Activated T-cell treated with anti-CD3 and anti-CD28 coated beads, Interleukin-2, amount 50 U/mL, for 4 hours (primary cell): Measurements from ENCODE around the gene MRPS18B. TPM values are rescaled to one million over a fixed set of nuclear protein-coding genes. Genes with fewer than 3 reads are reported as not detected.
"Not testable (repeated sequence)": the region's sequence is repeated elsewhere in the genome, so short reads cannot be mapped to it uniquely, and the experiment has no call there.

Experiments
- ATAC-seq, 2 donors: fragments of 200-7000 bp; cut with Tn5 transposase; one replicate each; pipeline ENCODE4 v1.10.0; 2021
- DNase-seq: peaks from one replicate; pipeline ENCODE4 v3.0.0-alpha.2; 2020
- H3K27me3 Mint-ChIP-seq: one replicate; pipeline ENCODE4 v1.8.0; 2021; ENCODE audit warnings: low read depth, mixed read lengths
- H3K36me3 Mint-ChIP-seq: one replicate; pipeline ENCODE4 v1.8.0; 2022; ENCODE audit warnings: mixed read lengths; ENCODE audit not compliant: insufficient read depth
- H3K4me1 Mint-ChIP-seq: one replicate; pipeline ENCODE4 v1.8.0; 2021; ENCODE audit warnings: low read depth, mixed read lengths
- H3K4me3 Mint-ChIP-seq: one replicate; pipeline ENCODE4 v1.8.0; 2021; ENCODE audit warnings: mild to moderate bottlenecking, moderate library complexity, mixed read lengths
- H3K9me3 Mint-ChIP-seq: one replicate; pipeline ENCODE4 v1.8.0; 2021; ENCODE audit warnings: mixed read lengths
- total RNA-seq, 3 donors: library from RNA; stranded (reverse); gene quantifications; one replicate each; pipeline ENCODE4 v1.2.1, GENCODE V29; 2021

Gene MRPS18B
- total RNA-seq, 3 donors from 2014 or later, result 98.6 to 108 (median 103) TPM

DNA sequence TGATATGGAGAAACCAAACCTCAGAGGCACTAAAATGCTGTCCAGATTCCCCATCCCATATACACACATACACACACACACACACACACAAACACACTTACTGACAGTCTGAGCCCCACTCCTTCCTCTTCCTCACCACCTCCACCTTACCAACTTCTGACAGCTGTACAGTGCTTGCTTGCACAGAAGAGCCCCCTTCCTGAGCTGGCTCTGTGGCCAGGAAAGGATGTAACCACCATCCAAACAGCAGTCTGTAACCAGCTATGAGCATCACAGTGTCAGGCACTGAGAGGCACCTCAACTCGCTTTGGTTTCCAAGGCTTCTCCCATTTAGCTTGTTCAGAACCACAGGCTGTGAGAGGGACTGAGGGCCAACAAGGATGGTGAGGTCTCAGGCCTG is 23.4 kb downstream of the MRPS18B start:
- Mint-ChIP-seq H3K9me3 (no peaks in the 10 kb centered on the region), H3K4me1 (peaks cover 23% of the 10 kb centered on the region)
- ATAC-seq, result no peak

DNA sequence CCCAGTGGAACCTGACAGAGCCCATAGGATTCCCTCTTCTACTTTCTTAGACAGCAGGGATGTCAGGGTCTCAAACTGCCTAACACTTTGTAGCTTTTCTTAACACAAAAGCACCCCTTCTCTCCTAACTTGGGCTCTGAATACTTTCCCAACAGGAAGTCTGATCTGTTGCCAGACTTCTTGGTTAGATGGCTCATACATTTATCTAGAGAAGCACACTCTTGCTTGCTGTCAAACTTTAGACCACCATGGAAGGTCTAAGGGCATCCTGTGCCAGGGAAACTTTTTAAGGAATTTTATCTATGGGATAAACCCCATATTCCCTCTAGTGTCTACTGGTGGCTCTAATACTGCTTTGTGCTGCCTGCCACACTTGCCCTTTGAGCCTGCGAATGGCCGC is 26.0 kb downstream of the MRPS18B start:
- Mint-ChIP-seq H3K4me1 (peaks cover 37% of the 10 kb centered on the region), H3K4me3 (no peak overlapping the region), H3K36me3 (peaks cover 16% of the 10 kb centered on the region), H3K9me3 (no peaks in the 10 kb centered on the region), H3K27me3 (no peaks in the 10 kb centered on the region)
- ATAC-seq (no peak), DNase-seq (no peak)

More for the DNA sequence above, 23.4 kb downstream of the MRPS18B start:
- H3K36me3 Mint-ChIP-seq, result peaks cover 17% of the 10 kb centered on the region
- H3K27me3 Mint-ChIP-seq, result no peaks in the 10 kb centered on the region
- DNase-seq, result no peak
- H3K4me3 Mint-ChIP-seq, result no peak overlapping the region

DNA sequence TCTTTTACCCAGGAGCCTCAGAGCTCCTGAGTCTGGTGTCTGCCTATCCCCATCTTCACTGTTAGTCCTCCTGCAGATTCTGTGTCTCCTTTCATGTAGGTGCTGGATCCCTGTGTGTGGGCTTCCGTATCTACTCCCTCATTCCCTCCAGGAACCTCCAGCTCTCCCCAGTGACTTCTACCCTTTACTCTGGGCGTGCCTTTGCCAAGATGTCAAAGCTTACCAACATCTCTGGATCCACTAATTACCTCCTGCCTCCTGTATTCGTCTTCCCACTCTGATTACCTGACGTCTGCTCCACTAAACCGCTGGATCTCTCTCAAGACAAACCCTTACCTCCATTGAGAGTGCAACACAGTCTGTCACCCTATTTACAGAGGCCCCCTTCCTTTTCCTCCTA is 27.1 kb downstream of the MRPS18B start:
- no peaks in the 10 kb centered on the region for H3K27me3 Mint-ChIP-seq
- no peaks in the 10 kb centered on the region for H3K9me3 Mint-ChIP-seq
- peaks cover 38% of the 10 kb centered on the region for H3K4me1 Mint-ChIP-seq
- ATAC-seq (no peak), DNase-seq (no peak)
- no peak overlapping the region for H3K4me3 Mint-ChIP-seq
- H3K36me3 Mint-ChIP-seq, result peaks cover 16% of the 10 kb centered on the region

DNA sequence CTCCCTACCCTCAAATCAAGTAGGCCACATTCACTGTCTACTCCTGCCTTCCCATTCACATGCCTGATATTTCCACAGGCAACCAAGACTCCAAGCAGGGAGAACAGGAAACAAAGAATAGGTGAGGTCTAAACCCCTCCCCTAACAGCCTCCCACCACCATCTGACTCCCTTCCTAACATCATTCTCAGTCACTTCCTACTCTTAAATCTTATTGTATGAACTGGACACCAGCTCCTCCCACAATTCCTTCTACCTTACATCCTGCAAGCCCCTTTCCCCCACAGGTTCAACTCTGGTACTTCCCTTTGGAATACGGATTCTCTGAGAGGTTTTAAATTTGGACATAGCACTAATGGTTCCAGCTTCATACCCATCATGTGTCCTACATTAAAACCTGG is 28.3 kb downstream of the MRPS18B start:
- H3K36me3 Mint-ChIP-seq, result peaks cover 13% of the 10 kb centered on the region
- ATAC-seq, result no peak
- H3K9me3 Mint-ChIP-seq, result no peaks in the 10 kb centered on the region
- H3K4me3 Mint-ChIP-seq, result peak overlapping the region; percentile 87
- H3K27me3 Mint-ChIP-seq, result no peaks in the 10 kb centered on the region
- DNase-seq, result no peak
- H3K4me1 Mint-ChIP-seq, result peaks cover 31% of the 10 kb centered on the region

DNA sequence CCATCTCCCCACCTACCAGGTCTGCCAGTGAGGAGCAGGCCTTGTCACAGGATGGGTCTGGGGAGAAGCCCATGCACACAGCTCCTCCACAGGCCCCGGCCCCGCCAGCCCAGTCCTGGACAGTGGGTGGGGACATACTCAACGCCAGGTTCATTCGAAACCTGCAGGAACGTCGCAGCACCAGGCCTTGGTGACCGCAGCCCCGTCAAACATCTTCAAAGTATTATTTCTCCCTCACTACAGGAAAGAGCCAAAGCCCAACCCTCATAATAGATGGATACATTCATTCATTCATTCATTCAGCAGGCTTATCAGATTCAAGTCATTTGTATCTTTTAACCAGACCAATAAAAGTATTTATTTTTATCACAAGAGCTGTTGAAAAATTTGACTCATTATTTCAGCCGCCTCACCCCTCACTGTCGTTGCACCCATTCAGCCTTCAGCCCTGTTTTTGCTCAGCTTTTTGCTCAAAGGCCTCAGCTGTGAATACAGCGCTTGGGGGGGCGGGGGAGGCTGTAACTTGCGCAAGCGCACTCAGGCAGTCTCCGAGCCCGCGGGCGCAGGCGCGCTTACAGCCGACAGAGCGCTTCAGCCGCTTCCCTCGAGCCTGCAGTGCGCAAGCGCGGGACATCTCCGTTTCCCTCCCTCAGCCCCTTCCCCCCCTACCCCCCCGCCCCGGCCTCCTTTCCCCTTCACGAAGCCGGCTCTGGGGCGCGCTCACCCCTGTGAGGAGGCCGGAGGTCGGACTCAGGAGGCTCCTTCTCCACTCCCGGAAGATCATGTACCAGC is 29.0 kb downstream of the MRPS18B start, which contains the start of gene C6orf136:
Gene C6orf136 (plus strand): TSS at position 684 of the 792 bp plus-strand sequence. CDS start 99 bp downstream, at position 783.
- DNase-seq, result peak; percentile 93
- no peaks in the 10 kb centered on the region for H3K27me3 Mint-ChIP-seq
- H3K4me3 Mint-ChIP-seq, result peak within 1 kb of the TSS; percentile 87
- ATAC-seq, result peak; percentile 77 to 80
- H3K9me3 Mint-ChIP-seq, result no peaks in the 10 kb centered on the region
- peaks cover 11% of the 10 kb centered on the region for H3K36me3 Mint-ChIP-seq
- H3K4me1 Mint-ChIP-seq, result peaks cover 26% of the 10 kb centered on the region

DNA sequence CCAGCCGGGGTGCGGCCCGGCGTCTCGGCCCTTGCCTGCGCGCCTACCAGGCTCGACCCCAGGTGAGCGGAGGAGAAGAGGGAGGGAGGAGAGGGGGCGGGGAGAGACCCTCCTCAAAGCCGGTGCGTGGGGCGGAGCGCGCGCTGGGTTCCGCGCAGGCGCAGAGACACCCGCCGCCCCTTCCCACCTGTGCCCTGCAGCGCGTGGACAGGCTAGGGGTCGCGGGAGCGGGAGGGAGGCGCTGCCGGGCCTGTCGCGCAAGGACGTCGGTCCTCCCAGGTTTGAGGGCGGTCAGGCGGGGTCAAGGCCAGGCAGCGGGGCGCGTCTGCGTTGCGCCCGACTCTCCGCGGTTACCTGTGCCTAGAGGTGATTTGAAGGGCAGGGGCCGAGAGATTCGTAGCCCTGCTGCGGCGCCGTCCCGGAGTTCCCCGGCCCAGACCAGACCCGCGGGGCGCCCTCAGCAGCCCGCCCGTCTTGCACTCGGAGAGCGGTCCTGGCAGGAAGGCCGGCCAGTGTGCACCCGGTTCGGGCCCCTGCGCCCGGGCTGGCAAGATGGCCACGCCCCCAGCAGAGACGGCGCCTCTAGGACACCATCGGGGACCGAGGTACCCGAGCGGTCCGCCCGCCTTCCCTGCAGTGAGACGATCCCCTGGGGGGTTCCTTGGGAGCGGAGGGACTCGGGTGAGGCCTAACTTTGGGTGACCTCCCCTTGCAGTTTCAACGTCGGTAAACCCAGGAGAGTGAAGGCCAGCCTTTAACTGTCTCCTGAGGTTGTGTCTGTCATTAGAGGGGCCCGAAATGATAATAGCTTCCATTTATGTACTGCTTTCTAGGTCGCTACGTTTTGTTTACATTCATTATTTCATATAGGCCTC is 29.8 kb downstream of the MRPS18B start:
- peaks cover 13% of the 10 kb centered on the region for H3K36me3 Mint-ChIP-seq
- no peaks in the 10 kb centered on the region for H3K27me3 Mint-ChIP-seq
- ATAC-seq, result peak; percentile 80 to 84

DNA sequence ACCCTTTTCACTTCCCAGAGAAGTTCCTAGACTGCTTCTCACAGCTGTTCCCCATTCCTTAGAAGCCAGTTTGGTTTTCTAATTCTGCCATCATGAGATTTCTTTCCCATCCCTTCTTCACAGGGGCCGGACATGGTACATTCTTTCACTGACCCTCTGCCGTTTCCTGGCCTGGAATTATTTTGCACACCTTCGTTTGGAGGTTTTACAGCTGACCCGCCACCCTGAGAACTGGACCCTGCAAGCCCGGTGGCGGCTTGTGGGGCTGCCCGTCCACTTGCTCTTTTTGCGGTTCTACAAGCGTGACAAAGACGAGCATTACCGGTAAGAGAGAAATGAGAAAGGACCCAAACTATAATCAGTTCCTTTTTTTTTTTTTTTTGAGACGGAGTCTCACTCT is 33.5 kb downstream of the MRPS18B start:
- H3K4me1 Mint-ChIP-seq, result peaks cover 15% of the 10 kb centered on the region
- H3K36me3 Mint-ChIP-seq, result peaks cover 26% of the 10 kb centered on the region
- ATAC-seq (no peak), DNase-seq (no peak)
- H3K27me3 Mint-ChIP-seq, result no peaks in the 10 kb centered on the region
- H3K9me3 Mint-ChIP-seq, result no peaks in the 10 kb centered on the region
- no peak overlapping the region for H3K4me3 Mint-ChIP-seq

More for the DNA sequence above, 29.8 kb downstream of the MRPS18B start:
- DNase-seq, result peak; percentile 69
- Mint-ChIP-seq H3K4me3 (peak overlapping the region; percentile 87), H3K9me3 (no peaks in the 10 kb centered on the region), H3K4me1 (peaks cover 24% of the 10 kb centered on the region)

DNA sequence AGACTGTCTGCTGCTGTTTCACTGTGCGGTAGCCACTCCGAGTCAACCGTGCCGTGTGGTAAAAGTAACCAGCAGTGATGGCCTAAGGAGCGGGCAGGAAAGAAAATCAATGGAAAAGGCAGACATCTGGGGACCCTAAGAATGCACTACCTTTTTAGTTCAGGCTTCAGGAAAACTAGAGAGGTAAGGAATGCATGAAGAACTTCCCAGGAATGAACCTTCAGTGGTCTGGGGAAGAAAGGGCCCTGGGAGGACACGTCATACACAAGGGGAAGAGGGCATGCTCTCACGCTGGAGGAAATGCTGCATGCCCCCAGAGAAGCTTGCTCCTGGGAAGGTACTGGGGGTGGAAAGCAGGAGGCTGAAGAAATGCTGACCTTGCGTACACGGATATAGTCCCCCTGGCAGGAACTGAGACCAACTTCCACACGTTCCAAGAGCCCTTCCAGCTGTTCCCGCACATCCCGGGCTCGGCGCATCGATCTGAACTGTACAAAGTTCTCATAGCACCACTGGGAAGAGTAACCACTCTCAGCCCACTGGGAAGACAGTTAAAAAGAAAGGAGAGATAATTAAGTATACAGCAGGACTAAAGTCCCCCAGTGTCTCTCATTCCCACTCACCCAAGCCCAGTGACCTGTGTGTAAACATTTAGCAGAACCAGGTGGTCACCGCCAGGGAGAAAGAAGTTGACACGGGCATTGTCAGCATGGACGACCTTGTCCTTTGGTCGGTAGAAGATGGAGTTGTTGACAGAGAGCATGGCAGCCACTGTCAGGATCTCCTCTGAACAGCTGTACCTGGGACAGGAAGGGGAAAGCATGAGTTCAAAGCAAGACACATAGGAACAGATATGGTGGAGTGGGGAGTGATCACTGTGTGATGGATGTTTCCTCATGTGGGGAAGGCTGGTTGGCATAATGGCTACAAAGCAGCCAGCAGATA is 37.4 kb downstream of the MRPS18B start:
- Mint-ChIP-seq H3K4me1 (no peaks in the 10 kb centered on the region), H3K4me3 (no peak overlapping the region), H3K36me3 (peaks cover 44% of the 10 kb centered on the region), H3K27me3 (no peaks in the 10 kb centered on the region), H3K9me3 (no peaks in the 10 kb centered on the region)
- ATAC-seq (no peak), DNase-seq (no peak)

DNA sequence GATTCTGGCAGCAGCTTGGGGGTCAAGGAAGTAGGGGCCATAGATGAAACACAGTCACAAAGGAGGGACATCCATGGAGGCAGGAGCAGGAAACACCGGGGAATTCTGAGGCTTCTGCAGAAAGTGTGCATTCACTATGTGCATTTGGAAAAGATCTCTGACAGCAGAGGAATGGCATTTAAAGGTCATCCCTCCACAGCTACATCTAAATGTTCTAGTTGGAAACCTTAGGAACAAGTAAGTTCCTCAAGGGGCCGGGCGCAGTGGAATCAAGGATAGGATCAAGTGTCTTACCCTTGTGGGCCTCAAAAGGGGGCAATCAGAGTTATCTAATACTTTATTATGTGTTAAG is 38.1 kb downstream of the MRPS18B start:
- Mint-ChIP-seq H3K9me3 (no peaks in the 10 kb centered on the region), H3K36me3 (peaks cover 46% of the 10 kb centered on the region), H3K27me3 (no peaks in the 10 kb centered on the region), H3K4me1 (no peaks in the 10 kb centered on the region), H3K4me3 (no peak overlapping the region)
- ATAC-seq (no peak), DNase-seq (no peak)

DNA sequence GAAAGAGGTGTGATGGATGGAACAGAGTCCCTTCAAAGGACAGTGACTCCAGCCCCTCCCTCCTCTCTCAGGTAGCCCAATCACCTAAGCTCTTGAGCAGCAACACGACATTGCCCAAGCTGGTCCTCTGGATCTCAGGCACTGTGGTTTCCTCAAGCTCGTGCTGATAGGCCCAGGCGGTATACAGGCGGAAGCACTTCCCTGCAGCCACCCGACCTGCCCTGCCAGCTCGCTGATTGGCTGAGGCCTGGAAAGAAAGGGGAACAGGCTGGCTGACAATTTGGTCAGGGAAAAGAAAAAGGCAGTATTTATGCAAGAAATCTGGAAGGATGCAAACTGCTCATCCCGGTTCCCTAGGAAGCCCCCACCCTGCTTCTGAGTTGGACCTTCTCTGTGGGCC is 38.9 kb downstream of the MRPS18B start:
- DNase-seq, result no peak
- Mint-ChIP-seq H3K36me3 (peaks cover 46% of the 10 kb centered on the region), H3K27me3 (no peaks in the 10 kb centered on the region), H3K9me3 (no peaks in the 10 kb centered on the region), H3K4me1 (no peaks in the 10 kb centered on the region), H3K4me3 (no peak overlapping the region)
- no peak for ATAC-seq

DNA sequence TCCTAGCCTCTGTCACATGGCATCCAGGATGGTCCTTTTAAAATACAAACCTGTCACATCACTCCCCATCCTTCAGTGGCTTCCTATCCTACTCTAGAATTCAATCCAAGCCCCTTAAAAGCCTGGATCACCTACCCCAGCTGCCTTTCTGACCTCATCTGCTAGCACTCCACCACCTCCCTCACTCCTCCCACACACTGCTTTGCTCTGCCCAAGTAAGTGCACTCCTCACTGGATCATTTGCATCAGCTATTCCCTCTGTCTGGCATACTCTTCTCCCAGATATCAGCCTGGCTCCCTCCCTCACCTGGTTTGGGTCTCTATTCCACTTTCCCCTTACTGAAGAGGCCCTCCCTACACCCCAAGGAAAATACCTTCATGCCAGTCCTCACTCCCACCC is 39.8 kb downstream of the MRPS18B start:
- Mint-ChIP-seq H3K27me3 (no peaks in the 10 kb centered on the region), H3K4me3 (no peak overlapping the region), H3K4me1 (no peaks in the 10 kb centered on the region), H3K9me3 (no peaks in the 10 kb centered on the region), H3K36me3 (peaks cover 50% of the 10 kb centered on the region)
- no peak for DNase-seq
- no peak for ATAC-seq

DNA sequence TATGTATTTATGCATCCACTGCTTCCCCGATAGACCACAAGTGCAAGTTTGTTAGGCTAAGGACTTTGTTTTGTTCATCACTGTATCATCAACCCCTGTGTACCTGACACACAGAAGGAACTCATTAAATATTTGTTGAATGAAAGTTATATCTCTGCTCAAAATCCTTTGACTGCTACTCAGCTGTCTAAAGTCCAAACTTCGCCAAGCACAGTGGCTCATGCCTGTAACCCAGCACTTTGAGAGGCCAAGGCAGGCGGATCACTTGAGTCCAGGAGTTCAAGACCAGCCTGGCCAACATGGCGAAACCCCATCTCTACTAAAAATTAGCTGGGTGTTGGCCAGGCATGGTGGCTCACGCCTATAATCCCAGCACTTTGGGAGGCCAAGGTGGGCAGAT is 40.3 kb downstream of the MRPS18B start:
- DNase-seq, H3K27me3 Mint-ChIP-seq, ATAC-seq, H3K4me3 Mint-ChIP-seq, H3K4me1 Mint-ChIP-seq, H3K9me3 Mint-ChIP-seq: not testable (repeated sequence)
- peaks cover 53% of the 10 kb centered on the region for H3K36me3 Mint-ChIP-seq

DNA sequence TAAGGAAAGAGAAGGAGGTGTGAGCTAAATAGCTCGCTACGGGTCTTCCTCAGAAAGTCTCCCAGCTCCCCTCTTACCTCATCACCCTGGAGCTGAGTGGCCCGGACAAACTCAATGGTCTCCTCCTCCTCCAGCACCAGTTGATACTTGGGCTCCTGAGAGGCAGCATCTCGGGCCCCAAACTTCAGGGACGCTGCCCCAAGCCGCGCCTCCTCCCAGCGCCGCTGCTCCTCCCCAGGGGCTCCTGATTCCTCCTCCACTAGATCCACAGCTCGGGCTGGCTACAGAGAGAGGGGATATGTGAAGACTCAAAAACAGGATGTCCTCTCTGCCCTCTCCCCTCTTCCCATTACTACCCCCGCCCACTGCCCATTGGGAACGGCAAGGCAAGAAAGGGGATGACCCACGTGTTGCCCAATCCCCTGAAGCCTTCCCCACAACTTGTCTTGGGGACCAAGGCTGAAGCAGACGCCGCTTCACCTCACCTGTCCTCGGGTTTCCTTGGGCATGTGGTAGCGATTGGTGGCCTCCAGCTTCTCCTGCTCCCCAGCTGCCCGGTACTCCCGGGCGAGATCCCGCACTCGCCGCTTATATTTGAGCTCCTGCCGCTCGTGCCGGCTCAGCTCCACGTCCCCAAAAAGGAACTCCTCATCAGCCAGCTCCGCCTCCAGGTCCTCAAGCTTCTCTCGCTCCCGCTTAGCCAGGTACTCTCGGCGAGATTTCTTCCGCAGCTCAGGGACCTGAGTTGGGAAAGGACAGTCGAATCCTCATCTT is 47.5 kb downstream of the MRPS18B start:
- Mint-ChIP-seq H3K36me3 (peaks cover 48% of the 10 kb centered on the region), H3K4me1 (peaks cover 10% of the 10 kb centered on the region), H3K27me3 (no peaks in the 10 kb centered on the region), H3K4me3 (no peak overlapping the region), H3K9me3 (no peaks in the 10 kb centered on the region)
- ATAC-seq, result no peak
- DNase-seq, result no peak
